EL (cell line): ENCODE results near the gene CIITA.
"Not testable (repeated sequence)": the region's sequence is repeated elsewhere in the genome, so short reads cannot be mapped to it uniquely, and the experiment has no call there.

ENCODE experiments used
- DNase-seq: peaks from one replicate; pipeline ENCODE4 v3.0.0-alpha.2; 2016

The CIITA gene

DNA sequence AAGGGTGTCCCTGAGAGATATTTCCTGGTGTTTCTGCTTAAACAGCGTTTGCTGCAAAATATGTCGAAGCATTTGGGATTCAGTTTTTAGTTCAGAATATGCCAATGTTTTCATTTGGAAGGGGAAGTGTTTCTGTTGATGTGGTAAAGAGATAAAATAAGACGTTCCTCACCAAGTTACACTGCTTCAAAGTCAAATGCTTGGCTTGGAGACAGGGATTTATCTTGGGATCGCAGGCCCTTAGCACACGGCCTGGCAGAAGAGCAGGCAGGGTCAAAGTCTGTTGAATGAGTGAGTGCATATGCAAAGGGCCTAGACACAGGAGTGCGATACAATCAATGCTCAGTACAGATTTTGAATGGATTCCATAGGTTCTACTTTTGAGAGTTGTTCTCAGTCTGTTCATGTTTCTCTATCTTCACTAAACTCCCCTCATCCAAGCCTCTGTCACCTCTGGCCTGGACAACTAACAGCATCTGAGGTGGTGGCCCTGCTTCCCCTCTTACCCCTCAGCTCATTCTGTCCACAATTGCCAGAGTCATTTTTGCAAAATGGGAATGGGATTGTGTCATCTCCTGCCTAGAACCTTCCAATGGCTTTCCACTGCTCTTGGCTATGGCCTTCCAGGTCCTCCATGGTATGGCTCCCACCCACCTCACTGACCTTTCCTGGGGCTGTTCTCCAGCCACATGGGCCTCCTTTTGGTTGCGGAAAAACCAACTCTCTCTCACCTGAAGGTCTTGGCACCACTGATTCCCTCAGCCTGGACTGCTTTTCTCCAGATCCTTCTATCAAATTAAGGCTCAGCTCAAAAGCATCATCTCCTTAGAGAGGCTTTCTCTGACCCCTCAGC, 62.0 kb downstream of the CIITA start:
- no peak for DNase-seq

DNA sequence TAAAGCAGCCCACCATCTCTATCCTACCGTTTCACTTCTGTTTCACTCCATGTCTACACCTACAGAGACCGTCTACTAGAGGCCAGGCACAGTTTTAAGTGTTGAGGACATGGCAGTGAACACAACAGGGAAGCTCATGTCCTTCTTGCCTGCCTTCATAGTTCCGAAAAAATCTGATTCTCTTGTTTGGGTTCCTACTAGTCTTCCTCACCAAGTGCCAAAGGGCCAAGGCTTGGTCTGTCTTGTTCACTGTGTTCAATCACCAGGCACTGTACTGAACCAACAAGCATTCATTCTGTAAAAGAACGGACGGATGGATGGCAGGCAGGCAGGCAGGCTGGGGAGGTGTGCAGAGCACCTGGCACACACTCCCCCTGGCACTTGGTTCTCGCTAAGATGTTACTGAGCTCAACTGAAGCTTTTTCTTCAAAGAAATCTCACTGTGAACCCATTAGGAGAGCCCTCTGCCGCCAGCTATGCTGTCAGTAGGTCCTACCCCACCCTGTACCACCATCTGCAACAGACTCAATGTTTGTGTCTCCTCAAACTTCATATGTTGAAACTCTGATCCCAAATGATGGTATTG, 62.7 kb downstream of the CIITA start:
- no peak for DNase-seq

DNA sequence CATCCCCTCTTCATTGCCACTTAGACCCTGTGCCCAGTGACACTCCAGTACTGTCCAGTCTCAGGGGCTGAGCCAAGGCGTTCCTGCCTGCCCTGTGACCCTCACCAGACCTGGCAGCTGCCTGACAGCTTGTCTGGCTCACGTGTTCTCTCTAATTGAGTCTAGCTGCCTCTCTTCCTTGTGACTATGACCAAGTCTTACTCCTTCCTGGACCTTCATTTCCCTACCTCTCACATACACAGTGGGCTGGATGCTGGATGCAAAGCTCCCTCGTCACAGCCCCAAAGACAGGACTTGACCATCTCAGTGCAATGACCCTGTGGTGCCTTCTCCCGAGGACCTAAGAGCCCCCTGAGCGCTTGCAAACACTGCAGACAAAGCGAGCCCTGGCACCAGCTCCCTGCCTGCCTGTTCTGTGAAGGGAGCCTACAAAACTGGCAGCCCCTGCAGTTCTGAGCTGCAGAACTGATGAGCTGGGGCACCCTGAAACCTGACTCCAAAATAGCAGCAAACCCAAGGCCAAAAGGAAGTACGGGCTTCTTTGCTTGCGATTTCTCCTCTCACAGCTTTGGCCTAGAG, 63.6 kb downstream of the CIITA start:
- DNase-seq, result no peak

DNA sequence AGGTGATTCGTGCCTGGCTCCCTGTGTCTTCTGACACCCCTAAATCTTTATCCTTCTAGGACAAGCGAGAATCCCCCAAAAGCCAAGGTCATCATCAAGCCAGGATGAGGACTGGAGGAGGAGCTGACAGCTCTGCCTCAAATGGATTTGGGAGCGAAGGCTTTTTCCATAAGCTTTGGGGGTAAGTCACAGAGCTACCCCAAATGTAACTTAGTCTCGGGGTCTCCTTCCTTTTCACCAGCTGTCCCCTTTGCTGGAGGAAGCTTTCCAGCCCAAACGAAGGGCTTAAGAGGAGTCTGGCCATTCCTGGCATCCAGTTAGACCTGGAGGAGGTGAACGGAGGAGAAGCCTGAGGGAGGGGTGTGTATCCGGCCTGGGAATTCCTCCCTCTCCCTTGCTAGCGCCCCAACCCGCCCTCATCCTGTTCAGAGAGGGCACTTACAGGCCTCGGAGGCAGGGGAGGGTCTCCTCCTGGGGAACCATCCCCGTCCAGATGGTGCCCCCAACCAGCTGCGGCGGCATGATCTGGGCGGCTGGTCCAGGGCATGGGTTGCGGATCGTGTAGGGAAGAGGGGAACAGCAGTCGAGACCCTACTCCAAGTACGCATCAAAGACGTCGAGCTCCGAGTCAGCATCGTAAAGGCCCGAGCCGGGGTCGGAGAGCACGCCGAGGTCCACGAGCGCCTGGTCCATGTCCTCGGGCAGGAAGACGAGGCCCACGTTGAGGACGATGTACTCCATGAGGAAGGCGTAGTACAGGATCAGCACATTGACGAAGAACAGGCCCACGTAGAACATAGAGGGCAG, 64.3 kb downstream of the CIITA start:
- no peak for DNase-seq

DNA sequence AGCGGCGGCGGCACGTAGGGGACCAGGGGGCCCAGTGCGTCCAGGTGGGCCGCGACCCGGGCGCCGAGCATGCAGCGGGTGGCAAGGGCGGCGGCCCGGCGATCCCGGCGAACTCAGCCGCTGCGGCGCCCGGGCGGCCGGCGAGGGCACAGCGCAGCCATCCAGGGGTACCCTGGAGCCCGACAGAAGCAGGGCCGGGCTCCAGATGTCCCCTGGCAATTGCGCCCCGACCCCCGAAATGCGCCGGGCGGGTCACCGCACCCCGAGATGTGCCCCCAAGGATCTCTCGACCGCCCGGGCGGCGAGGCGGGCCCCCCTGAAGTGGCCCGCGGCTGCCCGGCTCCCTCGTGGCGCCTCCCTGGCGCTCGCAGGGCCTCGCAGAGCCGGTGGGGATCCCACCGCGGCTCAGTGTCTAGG, 64.9 kb downstream of the CIITA start:
- not testable (repeated sequence) for DNase-seq

DNA sequence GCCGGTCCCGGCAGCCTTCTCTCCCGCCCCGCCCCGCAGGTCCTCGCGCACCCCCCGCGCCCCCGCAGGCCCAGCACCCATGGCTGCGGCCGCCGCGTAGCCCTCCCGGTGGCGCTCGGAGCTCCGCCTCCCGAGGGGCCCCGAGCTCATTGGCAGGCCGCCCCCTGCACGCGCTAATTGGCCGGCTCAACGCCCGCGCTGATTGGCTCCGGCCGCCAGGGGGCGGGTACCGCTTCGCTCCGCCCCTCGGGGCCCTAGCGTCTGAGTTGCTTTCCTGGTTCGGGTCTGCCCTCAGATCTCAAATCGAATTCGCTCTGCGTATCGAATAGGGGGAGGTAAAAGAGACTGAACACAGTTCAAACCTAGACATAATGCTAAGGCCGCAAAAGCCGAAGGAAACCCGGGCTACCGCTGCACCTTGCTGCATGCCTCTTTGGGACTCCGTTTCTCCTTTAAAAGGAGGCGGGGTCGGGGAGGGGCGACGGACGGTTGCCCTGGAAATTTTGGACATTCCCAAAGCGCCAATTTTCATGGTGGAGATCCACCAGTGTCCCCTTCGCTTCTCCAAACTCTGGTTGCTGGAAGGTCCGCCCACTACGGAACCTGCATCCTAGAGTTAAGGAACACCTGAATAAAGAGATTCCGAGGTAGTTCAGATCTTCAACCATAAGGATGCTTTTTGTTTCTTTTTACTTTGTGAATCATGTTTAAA, 65.5 kb downstream of the CIITA start, which contains the start of gene DEXI:
Gene DEXI, minus strand, starts transcription at position 117 of the 712 bp plus-strand sequence. CDS start 463 bp downstream, outside the sequence.
- peak; percentile 90 for DNase-seq

DNA sequence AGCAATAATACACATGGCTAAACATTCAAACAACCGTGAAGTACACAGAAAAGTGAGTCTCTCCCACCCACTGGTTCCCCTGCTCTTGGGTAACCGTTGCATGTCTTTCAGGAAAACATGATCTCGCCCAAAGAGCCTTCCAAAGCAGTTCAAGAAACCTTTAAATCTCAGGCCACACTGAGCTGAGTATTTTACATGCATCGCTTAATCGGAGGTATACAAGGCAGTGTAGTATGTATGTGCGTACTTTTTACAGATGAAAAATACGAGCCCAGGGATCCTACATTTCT, 66.0 kb downstream of the CIITA start:
- DNase-seq, result no peak

DNA sequence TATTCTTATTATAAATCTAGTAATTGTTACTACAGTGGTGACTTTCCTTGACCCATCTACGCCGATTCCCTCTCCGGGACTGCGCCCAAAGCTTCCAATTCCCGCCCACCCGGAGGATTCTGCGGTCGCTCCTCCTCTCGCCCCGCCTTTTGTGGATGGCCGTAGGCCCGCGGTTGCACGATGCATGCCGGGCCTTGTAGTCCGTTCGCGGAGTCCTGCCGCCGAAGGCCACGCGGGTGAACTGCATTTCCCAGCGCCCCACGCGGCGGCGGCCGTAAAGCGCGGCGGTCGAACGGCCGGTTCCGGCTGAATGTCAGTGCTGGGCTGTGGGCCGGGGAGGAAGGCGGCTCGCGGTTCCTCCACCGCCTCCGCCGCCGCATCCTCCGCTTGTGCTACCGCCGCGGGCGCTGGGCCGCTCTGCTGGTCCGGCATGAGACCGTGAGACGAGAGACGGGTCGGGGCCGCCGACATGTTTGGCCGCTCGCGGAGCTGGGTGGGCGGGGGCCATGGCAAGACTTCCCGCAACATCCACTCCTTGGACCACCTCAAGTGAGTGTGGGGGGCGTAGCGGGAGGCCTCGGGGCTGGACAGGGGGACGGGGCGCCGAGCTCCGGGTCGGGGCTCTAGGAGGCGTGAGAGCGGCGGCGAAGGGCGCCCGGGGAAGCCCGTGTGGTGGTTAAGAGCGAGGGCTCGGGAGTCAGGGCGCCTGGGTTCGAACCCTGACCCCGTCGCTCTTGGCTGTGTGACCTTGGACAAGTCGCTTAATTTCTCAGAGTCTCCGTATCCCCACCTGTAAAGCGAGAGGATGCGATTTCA, 67.5 kb downstream of the CIITA start, which contains the start of gene CLEC16A:
Gene CLEC16A, plus strand, starts transcription at position 316 of the 816 bp plus-strand sequence. Its CDS starts 154 bp downstream, at position 470.
- DNase-seq, result peak; percentile 96

DNA sequence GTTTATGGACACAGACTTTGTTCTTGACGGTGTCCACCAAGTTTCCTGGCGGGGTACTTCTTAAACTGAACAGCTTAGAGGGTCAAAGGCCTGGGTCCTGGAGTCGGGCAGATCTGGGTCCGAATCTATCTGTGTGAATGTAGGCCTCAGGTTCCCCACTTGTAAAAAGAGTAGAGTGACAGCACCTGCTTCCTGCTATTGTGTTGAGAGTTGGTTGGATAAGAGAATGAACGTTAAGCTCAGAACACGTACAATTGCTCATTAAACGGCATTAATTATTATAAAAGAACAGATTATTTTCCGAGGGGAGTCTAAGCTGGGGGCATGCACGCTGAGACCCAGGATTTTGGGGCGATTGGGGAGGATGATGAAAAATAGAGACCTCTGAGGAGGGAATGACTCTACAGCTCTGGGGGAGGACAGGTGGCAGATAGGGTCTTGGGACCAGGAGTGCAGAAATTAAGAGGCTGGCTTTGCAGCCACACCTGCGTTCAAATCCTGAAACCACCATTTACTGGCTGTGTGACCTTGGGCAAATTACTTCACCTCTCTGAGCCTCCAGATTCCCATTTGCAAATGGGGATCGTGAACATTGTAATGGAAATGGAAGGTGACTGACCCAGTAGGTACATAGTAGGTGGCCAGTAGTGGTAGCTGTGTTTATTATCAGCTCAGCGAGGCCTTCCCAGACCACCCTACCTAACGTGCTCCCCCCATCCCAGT, 68.2 kb downstream of the CIITA start:
- DNase-seq, result no peak

DNA sequence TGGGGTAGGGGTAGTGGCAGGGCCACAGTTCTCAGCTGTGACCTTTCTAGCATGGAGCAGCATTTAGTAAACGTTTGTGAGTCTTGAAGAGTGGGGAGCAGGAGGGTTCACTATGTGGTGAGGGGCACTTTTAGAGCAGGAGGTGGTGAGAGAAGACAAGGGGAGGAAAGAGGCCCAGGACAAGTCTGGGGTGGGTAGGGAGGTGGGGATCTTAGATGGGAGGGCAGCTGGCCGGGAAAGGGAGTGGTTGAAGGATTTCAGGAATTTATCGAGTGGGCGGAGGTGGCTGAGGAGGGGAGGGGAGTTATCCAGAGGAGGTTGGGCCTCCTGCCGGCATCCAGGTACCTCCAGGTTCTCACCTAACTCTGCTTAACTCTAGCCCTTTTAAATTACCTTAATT, 69.3 kb downstream of the CIITA start:
- peak; percentile 47 for DNase-seq

DNA sequence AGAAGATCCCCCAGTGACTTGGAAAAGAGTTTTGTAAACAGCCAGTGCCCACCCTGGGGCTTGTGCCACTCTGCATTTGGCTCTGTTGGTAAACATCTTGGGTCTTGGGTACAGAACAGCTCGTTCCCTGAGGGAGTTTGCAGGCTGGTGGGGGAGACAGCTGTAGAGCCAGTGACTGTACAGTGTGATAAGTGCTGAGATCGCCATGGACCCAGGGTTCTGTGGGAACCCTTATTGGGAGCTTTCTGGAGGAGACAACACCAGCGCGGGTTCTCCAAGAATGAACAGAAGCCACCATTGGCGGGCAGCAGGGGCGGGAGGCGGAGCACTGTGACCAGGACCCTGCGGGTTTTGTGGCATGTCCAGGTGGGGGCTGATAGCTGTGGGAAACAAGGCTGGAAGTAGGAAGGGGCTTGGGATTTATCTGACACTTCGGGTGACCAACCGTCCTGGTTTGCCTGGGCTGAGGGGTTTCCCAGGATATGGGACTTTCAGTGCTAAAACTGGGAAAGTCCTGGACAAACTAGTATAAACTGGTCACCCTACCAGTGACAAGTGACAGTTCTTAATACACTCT, 70.3 kb downstream of the CIITA start:
- DNase-seq, result no peak

DNA sequence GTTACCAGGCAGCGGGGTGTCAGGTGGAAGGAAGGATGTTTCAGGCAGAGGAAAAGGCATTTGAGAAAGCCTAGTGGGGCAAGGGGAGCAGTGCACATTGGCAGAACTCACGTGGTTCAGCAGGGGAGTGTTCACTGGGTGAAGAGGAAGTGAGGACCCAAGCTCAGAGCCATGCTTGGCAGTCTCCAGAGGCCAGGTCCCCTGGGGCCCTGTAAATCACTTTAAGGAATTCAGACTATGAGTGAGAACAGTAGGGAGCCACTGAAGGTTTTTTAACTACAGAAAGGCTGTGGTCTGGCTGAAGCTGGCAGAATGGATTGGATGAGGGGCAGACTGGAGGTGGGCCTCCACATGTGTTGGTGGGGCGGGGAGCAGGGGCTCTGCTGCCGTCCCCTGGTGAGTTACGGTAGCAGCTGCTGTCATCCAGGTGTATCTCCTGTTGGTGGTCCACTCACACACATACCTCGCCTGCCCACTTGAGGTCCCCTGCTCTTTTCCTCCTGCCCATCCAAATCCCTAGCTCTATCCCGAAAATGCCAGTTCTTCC, 72.5 kb downstream of the CIITA start:
- DNase-seq, result peak; percentile 79

DNA sequence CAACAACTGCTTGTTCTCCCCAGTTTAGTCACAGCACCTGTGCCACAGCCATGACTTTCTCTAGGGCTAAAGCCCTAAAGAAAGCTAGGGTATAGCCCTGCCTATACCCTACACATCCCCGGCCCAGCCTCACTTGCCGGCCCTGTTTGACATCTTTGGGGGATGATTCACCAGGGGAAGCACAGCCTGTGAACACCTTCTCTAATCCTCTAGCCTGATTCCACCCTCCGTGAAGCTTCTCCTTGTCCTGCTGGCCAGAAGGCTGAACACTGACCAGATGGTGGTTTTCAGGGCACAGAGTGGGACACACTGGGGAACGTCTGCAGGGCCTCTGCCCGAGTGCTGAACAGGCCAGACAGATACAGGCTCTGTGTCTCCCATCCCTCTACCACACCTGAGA, 73.4 kb downstream of the CIITA start:
- DNase-seq, result peak; percentile 48

DNA sequence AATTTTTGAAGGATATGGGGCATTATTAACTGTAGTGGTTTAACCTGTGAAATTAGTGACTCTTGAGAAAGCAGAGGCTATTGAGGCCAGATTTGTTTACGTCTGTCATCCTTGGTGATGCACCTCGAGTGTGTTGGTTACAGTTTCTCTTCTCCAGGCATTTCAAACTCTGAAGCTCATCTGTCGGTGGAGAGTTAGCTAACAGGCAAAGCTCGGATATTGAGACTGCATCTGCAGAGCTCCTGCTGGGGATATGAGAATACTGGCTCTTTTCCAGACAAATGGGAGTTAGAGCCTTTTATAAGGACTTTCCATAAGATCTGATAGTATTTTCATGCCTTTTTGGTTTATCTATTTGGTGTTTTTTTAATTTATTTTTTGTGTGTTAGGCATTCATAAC, 74.0 kb downstream of the CIITA start:
- no peak for DNase-seq

DNA sequence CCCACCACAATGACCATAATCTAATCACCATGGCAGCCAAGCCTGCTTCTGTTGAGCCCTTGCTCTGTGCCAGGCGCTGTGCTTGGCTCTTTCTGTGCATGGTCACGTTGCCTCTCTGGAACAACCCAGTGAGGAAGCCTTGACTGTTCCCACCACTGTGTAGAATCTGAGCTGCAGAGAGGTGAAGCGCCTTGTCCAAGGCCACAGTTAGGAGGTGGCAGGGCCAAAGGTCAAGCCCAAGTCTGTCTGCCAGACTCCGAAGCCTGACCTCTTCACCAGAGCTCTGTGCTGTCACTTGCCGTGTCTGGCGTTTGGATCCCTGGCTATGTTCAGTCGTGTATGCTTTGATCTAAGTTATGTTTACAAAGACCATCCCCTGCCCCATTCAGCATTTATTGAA, 77.9 kb downstream of the CIITA start:
- no peak for DNase-seq

DNA sequence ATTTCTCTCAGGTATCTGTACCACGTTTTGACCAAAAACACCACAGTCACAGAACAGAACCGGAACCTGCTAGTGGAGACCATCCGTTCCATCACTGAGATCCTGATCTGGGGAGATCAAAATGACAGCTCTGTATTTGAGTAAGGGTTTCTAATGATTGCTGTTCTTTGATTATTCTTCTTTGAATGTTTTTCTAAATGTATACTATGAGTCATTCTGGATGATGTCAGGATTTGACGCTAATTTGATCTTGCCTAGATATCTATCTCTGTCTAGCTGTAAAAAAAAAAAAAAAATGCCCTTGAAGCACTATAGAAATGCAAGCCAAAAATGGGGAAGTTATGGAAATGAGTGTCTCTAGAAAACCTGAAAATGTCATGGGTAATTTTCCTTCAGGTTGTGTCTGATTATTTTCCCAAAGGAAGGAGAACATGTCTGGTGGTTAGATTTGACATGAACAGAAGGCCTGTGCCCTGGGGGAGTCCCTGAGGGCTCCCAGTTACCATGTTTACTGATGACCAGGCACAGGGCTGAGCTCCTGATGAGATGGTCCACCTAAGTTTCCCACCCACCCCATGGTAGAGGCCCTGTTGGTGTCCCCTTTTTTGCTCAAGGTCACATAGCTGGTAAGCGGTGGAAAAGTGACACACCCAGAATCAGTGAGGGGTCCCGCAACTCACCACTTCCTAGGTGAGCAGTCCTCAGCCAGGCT, 80.9 kb downstream of the CIITA start:
- DNase-seq, result peak; percentile 68

DNA sequence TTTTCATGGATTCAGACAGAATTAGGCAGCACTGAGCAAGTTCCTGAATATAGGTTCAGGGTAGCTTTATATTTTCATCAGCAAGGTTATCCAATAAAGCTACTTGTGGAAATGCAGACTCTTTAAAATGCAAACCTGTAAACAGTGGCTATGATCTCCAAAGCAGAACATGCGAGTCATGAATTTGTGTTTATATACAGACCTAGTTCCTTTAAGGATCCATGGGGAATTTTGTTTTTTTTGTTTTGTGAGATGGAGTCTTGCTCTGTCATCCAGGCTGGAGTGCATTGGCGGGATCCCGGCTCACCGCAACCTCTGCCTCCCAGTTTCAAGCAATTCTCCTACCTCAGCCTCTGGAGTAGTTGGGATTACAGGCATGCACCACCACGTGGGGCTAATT, 82.2 kb downstream of the CIITA start:
- no peak for DNase-seq

DNA sequence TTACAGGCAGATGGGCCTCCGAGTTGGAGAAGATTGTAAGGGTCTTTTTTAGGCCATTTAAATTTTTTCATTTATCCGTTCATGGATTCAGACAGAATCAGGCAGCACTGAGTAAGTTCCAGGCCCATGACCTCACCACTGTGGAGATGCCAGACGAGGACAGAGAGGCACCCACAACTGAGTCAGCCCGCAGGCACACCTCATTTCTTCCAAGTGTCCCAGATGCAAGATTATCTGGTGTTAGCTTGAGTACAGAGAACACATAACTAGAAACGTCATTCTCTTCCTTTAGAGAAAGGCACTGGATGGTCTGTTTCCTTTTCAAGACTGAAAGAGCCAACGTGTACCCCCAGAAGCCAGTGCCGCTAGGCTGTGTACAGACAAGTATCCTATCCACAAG, 84.2 kb downstream of the CIITA start:
- peak; percentile 92 for DNase-seq

DNA sequence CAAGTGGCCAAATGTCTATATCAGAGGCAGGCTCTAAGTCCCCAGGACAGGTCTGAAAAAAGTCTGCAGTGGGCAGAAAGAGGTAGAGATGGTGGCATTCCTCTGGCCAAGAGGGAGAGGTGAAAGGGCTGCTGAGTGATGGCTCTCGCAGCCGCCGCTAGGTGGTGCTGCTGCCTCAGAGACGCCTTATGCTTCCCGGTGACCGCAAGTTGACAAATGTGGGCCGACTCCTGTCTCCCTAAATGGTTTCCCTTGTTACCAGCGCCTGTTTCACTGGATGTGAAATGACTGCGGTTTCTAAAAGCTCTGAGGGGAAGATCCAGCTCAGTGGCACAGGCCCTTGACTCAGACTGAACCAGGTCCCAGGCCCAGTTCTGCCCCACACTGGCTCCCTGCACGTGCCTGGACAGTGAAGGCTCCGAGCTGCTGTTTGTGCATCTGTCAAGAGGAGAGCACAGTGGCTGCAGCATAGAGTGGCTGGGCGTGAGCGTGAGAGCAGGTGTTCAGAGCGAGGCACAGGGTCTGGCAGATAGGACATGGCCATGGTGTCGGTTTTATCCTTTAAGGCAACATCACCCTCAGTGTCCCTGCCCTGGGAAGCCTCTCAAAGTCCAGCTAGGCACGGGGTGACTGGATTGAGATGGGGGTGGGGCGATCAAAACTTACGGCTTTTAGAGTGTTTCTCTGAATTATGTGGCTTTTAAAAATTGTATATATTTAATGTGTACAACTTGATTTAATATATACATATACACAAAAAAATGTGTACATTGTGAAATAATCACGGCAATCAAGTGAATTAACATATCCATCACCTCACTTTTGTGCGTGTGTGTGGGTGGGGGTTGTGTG, 87.3 kb downstream of the CIITA start:
- peak; percentile 81 for DNase-seq
